Measurements from ENCODE around the gene RECQL5.

- TF ChIP-seq CTCF (IDR thresholded peaks at IDR 0.05; ENCODE audit: poor library complexity) (no peak), EZH2 (IDR thresholded peaks at IDR 0.05; ENCODE audit: borderline replicate concordance) (no peak)
These were observed 39.2 kb upstream of the RECQL5 start for GRCh38 chr17:75706042-75706728.
